ENCODE data around the gene PPP1CA.
A peak's percentile ranks its signal among the peaks of the same experiment; 100 is the strongest.

PPP1CA gene

GRCh38 chr11:67376063-67376820 is 25.4 kb downstream of the PPP1CA start:
- no peaks in the 10 kb centered on the region for H3K36me3 Mint-ChIP-seq (ENCODE audit: low read depth)
- no peaks in the 10 kb centered on the region for H3K9me3 Mint-ChIP-seq
- H3K4me1 Mint-ChIP-seq (ENCODE audit: low read depth), result peaks cover 42% of the 10 kb centered on the region
- H3K27me3 Mint-ChIP-seq, result peaks cover 13% of the 10 kb centered on the region
- H3K27ac Mint-ChIP-seq, result no peak overlapping the region
- H3K4me3 Mint-ChIP-seq, result no peak overlapping the region

GRCh38 chr11:67375320-67376055 is 26.2 kb downstream of the PPP1CA start:
- no peak overlapping the region for H3K4me3 Mint-ChIP-seq

GRCh38 chr11:67374571-67375281 is 26.9 kb downstream of the PPP1CA start:
- Mint-ChIP-seq H3K27ac (peak overlapping the region; percentile 89), H3K9me3 (no peaks in the 10 kb centered on the region), H3K4me1 (ENCODE audit: low read depth) (peaks cover 47% of the 10 kb centered on the region), H3K4me3 (peak overlapping the region; percentile 89), H3K36me3 (ENCODE audit: low read depth) (no peaks in the 10 kb centered on the region), H3K27me3 (peaks cover 21% of the 10 kb centered on the region)

More at GRCh38 chr11:67375320-67376055, 26.2 kb downstream of the PPP1CA start:
- H3K36me3 Mint-ChIP-seq (ENCODE audit: low read depth), result no peaks in the 10 kb centered on the region
- H3K9me3 Mint-ChIP-seq, result no peaks in the 10 kb centered on the region
- peaks cover 42% of the 10 kb centered on the region for H3K4me1 Mint-ChIP-seq (ENCODE audit: low read depth)
- H3K27ac Mint-ChIP-seq, result no peak overlapping the region
- H3K27me3 Mint-ChIP-seq, result peaks cover 20% of the 10 kb centered on the region

- H3K4me1 Mint-ChIP-seq (ENCODE audit: low read depth), result peaks cover 50% of the 10 kb centered on the region
- no peaks in the 10 kb centered on the region for H3K36me3 Mint-ChIP-seq (ENCODE audit: low read depth)
- peak overlapping the region; percentile 94 for H3K27ac Mint-ChIP-seq
- peak overlapping the region; percentile 89 for H3K4me3 Mint-ChIP-seq
- no peaks in the 10 kb centered on the region for H3K9me3 Mint-ChIP-seq
- peaks cover 21% of the 10 kb centered on the region for H3K27me3 Mint-ChIP-seq
These were observed 27.7 kb downstream of the PPP1CA start for GRCh38 chr11:67373648-67374570.

GRCh38 chr11:67372993-67373647 is 28.5 kb downstream of the PPP1CA start, which contains the start of gene CLCF1:
Gene CLCF1, minus strand, starts transcription at chr11:67373598. Its CDS starts 59 bp downstream, at chr11:67373539.
- H3K4me1 Mint-ChIP-seq (ENCODE audit: low read depth), result peaks cover 54% of the 10 kb centered on the region
- H3K9me3 Mint-ChIP-seq, result no peaks in the 10 kb centered on the region

GRCh38 chr11:67372321-67372992 is 29.2 kb downstream of the PPP1CA start:
- Mint-ChIP-seq H3K9me3 (no peaks in the 10 kb centered on the region), H3K27me3 (peaks cover 21% of the 10 kb centered on the region), H3K36me3 (ENCODE audit: low read depth) (no peaks in the 10 kb centered on the region), H3K4me1 (ENCODE audit: low read depth) (peaks cover 60% of the 10 kb centered on the region), H3K27ac (no peak overlapping the region), H3K4me3 (peak overlapping the region; percentile 79)

More at GRCh38 chr11:67372993-67373647, 28.5 kb downstream of the PPP1CA start, which contains the start of gene CLCF1:
- peak within 1 kb of the TSS; percentile 89 for H3K4me3 Mint-ChIP-seq
- H3K27me3 Mint-ChIP-seq, result peaks cover 21% of the 10 kb centered on the region
- peak within 1 kb of the TSS; percentile 94 for H3K27ac Mint-ChIP-seq
- H3K36me3 Mint-ChIP-seq (ENCODE audit: low read depth), result no peaks in the 10 kb centered on the region

- Mint-ChIP-seq H3K27me3 (peaks cover 21% of the 10 kb centered on the region), H3K36me3 (ENCODE audit: low read depth) (no peaks in the 10 kb centered on the region), H3K27ac (peak overlapping the region; percentile 67)
These were observed 29.7 kb downstream of the PPP1CA start for GRCh38 chr11:67371911-67372320.

GRCh38 chr11:67371189-67371910 is 30.3 kb downstream of the PPP1CA start:
- Mint-ChIP-seq H3K27me3 (peaks cover 21% of the 10 kb centered on the region), H3K4me3 (peak overlapping the region; percentile 79), H3K4me1 (ENCODE audit: low read depth) (peaks cover 60% of the 10 kb centered on the region), H3K27ac (peak overlapping the region; percentile 67), H3K9me3 (no peaks in the 10 kb centered on the region), H3K36me3 (ENCODE audit: low read depth) (no peaks in the 10 kb centered on the region)

More at GRCh38 chr11:67371911-67372320, 29.7 kb downstream of the PPP1CA start:
- no peaks in the 10 kb centered on the region for H3K9me3 Mint-ChIP-seq
- H3K4me1 Mint-ChIP-seq (ENCODE audit: low read depth), result peaks cover 60% of the 10 kb centered on the region
- H3K4me3 Mint-ChIP-seq, result peak overlapping the region; percentile 79

GRCh38 chr11:67370351-67371076 is 31.1 kb downstream of the PPP1CA start:
- Mint-ChIP-seq H3K4me1 (ENCODE audit: low read depth) (peaks cover 69% of the 10 kb centered on the region), H3K9me3 (no peaks in the 10 kb centered on the region), H3K27me3 (peaks cover 21% of the 10 kb centered on the region), H3K27ac (no peak overlapping the region), H3K36me3 (ENCODE audit: low read depth) (no peaks in the 10 kb centered on the region), H3K4me3 (no peak overlapping the region)

GRCh38 chr11:67369801-67370284 is 31.8 kb downstream of the PPP1CA start:
- Mint-ChIP-seq H3K27ac (no peak overlapping the region), H3K27me3 (peaks cover 21% of the 10 kb centered on the region)

GRCh38 chr11:67369275-67369674 is 32.4 kb downstream of the PPP1CA start:
- no peaks in the 10 kb centered on the region for H3K36me3 Mint-ChIP-seq (ENCODE audit: low read depth)
- no peaks in the 10 kb centered on the region for H3K9me3 Mint-ChIP-seq
- peaks cover 20% of the 10 kb centered on the region for H3K27me3 Mint-ChIP-seq
- peak overlapping the region; percentile 10 for H3K4me3 Mint-ChIP-seq
- peaks cover 74% of the 10 kb centered on the region for H3K4me1 Mint-ChIP-seq (ENCODE audit: low read depth)
- peak overlapping the region; percentile 1 for H3K27ac Mint-ChIP-seq

More at GRCh38 chr11:67369801-67370284, 31.8 kb downstream of the PPP1CA start:
- Mint-ChIP-seq H3K9me3 (no peaks in the 10 kb centered on the region), H3K36me3 (ENCODE audit: low read depth) (no peaks in the 10 kb centered on the region), H3K4me3 (no peak overlapping the region), H3K4me1 (ENCODE audit: low read depth) (peaks cover 74% of the 10 kb centered on the region)

- Mint-ChIP-seq H3K27ac (peak overlapping the region; percentile 45), H3K36me3 (ENCODE audit: low read depth) (no peaks in the 10 kb centered on the region), H3K4me1 (ENCODE audit: low read depth) (peaks cover 74% of the 10 kb centered on the region), H3K4me3 (peak overlapping the region; percentile 25), H3K27me3 (peaks cover 16% of the 10 kb centered on the region), H3K9me3 (no peaks in the 10 kb centered on the region)
These were observed 33.0 kb downstream of the PPP1CA start for GRCh38 chr11:67368621-67369020.
